GM12891 (cell line): ENCODE data around the gene HDAC9.

Experiments used
- POLR2A ChIP-seq: IDR thresholded peaks from 2 replicates; pipeline ENCODE4 v1.6.1; 2011; ENCODE audit warnings: low read depth, low read length, control low read depth
- POLR2AphosphoS5 ChIP-seq: IDR thresholded peaks from 2 replicates; pipeline ENCODE4 v1.6.1; 2011; ENCODE audit warnings: low read depth, low read length, control low read depth
- POU2F2 ChIP-seq: IDR thresholded peaks from 2 replicates; pipeline ENCODE4 v1.6.1; 2011; ENCODE audit warnings: low read depth, mild to moderate bottlenecking, control low read depth, low read length, moderate library complexity
- SPI1 ChIP-seq: IDR thresholded peaks from 2 replicates; pipeline ENCODE4 v1.6.1; 2011; ENCODE audit warnings: low read depth, low read length, control low read depth
- TAF1 ChIP-seq: IDR thresholded peaks from 2 replicates; pipeline ENCODE4 v1.6.1; 2011; ENCODE audit warnings: low read depth, low read length, control low read depth

GRCh38 chr7:18583305-18583704 lies 87.8 kb downstream of the HDAC9 start:
- TF ChIP-seq POLR2A (no peak), SPI1 (no peak), TAF1 (no peak), POLR2AphosphoS5 (no peak), POU2F2 (no peak)
